ENCODE measurements around the gene MAIP1. TPM values are rescaled to one million over a fixed set of nuclear protein-coding genes. Genes with fewer than 3 reads are reported as not detected.
A peak's percentile ranks its signal among the peaks of the same experiment; 100 is the strongest.

The MAIP1 gene
- total RNA-seq, 2 experiments from 2014 or later: 28.6 to 30.0 TPM

DNA sequence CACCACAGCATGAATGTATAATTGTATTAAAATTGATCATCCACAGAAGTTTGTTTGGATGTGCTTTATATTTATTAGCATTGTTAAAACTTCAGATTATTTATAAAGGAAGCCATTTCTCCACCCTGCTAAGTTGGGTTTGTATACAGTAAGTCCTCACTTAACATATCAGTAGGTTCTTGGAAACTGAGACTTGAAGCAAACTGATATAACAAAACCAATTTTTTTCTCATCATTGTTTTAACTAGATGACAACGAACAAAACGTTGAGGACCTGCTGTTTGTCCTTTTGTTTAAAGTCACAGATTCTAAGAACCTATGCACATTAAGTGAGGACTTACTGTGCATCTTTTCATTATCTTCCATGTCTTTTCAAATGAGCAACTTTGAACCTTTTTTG, 27.2 kb upstream of the MAIP1 start:
- Mint-ChIP-seq H3K27me3 (ENCODE audit: low read depth) (no peaks in the 10 kb centered on the region), H3K9me3 (no peaks in the 10 kb centered on the region), H3K27ac (no peak overlapping the region), H3K4me3 (no peak overlapping the region), H3K36me3 (ENCODE audit: low read depth) (peaks cover 20% of the 10 kb centered on the region), H3K4me1 (ENCODE audit: low read depth) (peaks cover 7% of the 10 kb centered on the region)
- DNase-seq: no peak
- intact Hi-C loops (cut with micrococcal nuclease): no loop called here
- CTCF ChIA-PET: no interaction called here

DNA sequence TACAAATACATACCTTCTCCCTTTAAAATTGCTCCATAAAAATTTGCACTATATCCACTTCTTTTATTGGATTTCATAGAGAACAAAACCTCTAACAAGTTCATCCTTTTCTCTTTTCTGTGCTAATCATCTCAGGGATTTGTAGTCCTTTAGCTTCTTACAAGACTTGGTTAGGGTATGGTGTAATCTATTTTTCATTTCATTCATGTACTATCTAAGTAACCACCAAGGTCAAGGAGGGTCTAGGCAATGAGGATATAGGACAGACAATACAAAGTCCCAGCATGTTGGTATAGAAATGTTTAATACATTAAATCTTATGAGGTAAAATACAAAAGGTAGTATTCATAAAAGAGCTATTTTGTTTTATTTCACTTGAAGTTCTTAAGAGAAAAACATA, 26.8 kb upstream of the MAIP1 start:
- Mint-ChIP-seq H3K36me3 (ENCODE audit: low read depth) (peaks cover 20% of the 10 kb centered on the region), H3K4me1 (ENCODE audit: low read depth) (peaks cover 7% of the 10 kb centered on the region), H3K27ac (no peak overlapping the region), H3K4me3 (no peak overlapping the region), H3K9me3 (no peaks in the 10 kb centered on the region), H3K27me3 (ENCODE audit: low read depth) (no peaks in the 10 kb centered on the region)
- no peak for DNase-seq
- CTCF ChIA-PET: no interaction called here
- intact Hi-C loops (cut with micrococcal nuclease): no loop called here

DNA sequence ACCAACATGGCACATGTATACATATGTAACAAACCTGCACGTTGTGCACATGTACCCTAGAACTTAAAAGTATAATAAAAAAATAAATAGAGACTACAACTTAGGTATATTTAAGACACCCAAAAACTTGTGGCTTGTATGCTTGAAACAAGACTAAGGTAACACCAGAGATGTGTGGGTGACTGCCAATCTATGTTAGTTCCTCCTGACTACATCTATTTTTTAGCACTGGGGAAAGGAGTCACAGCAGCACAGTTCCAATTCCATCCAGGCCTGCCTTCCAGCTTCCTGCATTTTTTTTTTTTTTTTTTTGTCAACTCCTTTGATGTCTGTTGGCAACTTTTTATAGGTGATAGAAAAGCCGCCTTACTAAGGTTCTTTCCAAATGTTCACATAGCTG, 26.1 kb upstream of the MAIP1 start:
- CTCF ChIA-PET: interaction anchor here (0.7 kb wide), 1 partner anchor 364 kb away, joined by 3 read pairs; no protein-coding TSS in a partner anchor
- intact Hi-C loops (cut with micrococcal nuclease): no loop called here
- DNase-seq: no peak
- no peaks in the 10 kb centered on the region for H3K27me3 Mint-ChIP-seq (ENCODE audit: low read depth)
- peaks cover 20% of the 10 kb centered on the region for H3K36me3 Mint-ChIP-seq (ENCODE audit: low read depth)
- H3K4me1 Mint-ChIP-seq (ENCODE audit: low read depth): peaks cover 2% of the 10 kb centered on the region
- H3K27ac Mint-ChIP-seq: no peak overlapping the region
- H3K4me3 Mint-ChIP-seq: no peak overlapping the region
- no peaks in the 10 kb centered on the region for H3K9me3 Mint-ChIP-seq

DNA sequence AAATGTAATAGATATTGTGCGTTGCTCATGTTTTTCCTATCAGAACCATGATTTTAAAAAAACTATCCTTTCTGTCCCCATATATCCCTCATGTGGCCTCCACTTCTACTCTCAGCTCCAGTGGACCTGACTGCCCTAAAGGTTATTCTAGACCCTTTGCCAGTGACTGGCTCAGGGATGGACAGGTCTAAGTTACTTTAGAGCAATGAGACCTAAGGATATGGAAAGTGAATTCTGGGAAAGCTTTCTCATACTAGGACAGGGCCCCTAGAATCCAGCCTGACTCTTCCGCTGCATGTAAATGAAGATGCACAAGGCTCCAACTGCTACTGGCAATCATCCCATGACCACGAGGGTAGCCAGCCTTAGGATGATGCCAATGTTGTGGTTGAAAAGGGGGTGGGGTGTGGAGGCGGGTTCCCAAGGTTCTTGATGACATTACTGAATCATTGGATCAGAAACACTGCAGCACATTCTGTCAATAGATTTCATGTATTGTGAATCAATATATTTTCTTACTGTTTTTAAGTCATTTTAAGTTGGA, 23.0 kb upstream of the MAIP1 start:
- Mint-ChIP-seq H3K27me3 (ENCODE audit: low read depth) (no peaks in the 10 kb centered on the region), H3K4me3 (no peak overlapping the region), H3K36me3 (ENCODE audit: low read depth) (peaks cover 12% of the 10 kb centered on the region), H3K9me3 (no peaks in the 10 kb centered on the region), H3K4me1 (ENCODE audit: low read depth) (no peaks in the 10 kb centered on the region), H3K27ac (no peak overlapping the region)
- CTCF ChIA-PET: interaction anchor here (0.5 to 0.9 kb wide), 2 partner anchors 8 to 45 kb away, joined by 3 to 4 read pairs; no protein-coding TSS in a partner anchor
- no peak for DNase-seq
- intact Hi-C loops (cut with micrococcal nuclease): no loop called here

DNA sequence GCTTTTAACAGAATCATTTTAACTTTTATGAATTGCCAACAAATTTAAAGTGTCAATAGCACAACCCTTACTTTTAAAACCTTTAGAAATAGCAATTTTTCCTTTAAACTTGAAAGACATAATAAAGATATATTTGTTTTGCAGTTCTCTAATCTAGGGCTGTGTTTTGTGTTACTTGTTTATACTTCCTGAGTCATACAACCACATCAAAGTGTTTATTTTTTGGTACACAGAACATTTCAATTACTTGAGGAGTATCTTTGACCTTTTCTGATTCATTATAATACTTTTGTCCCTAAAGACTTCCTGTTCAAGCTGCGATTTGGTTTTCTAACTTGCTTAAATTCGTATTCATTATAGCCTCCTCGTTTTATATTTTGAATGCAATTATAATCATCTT, 21.9 kb upstream of the MAIP1 start:
- intact Hi-C loops (cut with micrococcal nuclease): no loop called here
- Mint-ChIP-seq H3K4me1 (ENCODE audit: low read depth) (no peaks in the 10 kb centered on the region), H3K27ac (no peak overlapping the region)

DNA sequence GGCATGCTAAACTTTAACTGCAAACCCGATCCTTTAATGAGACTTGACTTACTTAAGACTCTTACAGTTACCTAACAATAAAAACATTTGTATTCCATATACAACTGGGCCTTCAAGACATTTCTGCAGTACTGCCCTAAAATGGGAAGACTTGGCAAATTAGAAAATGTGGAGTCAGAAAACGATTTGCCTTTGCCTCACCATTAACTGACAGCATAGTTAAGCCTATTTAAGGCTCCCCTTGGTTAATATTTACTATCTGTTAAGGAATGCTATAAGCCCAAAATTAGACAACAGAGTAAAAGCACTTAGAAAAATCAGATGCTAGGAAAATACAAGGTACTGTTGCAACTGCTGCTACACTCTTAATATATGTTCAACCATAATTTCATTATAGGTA, 18.8 kb upstream of the MAIP1 start:
- DNase-seq: no peak
- CTCF ChIA-PET: no interaction called here
- H3K27me3 Mint-ChIP-seq (ENCODE audit: low read depth): no peaks in the 10 kb centered on the region
- intact Hi-C loops (cut with micrococcal nuclease): no loop called here
- peaks cover 10% of the 10 kb centered on the region for H3K36me3 Mint-ChIP-seq (ENCODE audit: low read depth)
- no peak overlapping the region for H3K27ac Mint-ChIP-seq
- H3K9me3 Mint-ChIP-seq: no peaks in the 10 kb centered on the region
- no peak overlapping the region for H3K4me3 Mint-ChIP-seq
- no peaks in the 10 kb centered on the region for H3K4me1 Mint-ChIP-seq (ENCODE audit: low read depth)

More for the DNA sequence above, 21.9 kb upstream of the MAIP1 start:
- CTCF ChIA-PET: interaction anchor here (0.6 kb wide), 1 partner anchor 117 kb away, joined by 3 read pairs; no protein-coding TSS in a partner anchor
- no peak for DNase-seq
- Mint-ChIP-seq H3K27me3 (ENCODE audit: low read depth) (no peaks in the 10 kb centered on the region), H3K36me3 (ENCODE audit: low read depth) (peaks cover 13% of the 10 kb centered on the region), H3K4me3 (no peak overlapping the region), H3K9me3 (no peaks in the 10 kb centered on the region)

DNA sequence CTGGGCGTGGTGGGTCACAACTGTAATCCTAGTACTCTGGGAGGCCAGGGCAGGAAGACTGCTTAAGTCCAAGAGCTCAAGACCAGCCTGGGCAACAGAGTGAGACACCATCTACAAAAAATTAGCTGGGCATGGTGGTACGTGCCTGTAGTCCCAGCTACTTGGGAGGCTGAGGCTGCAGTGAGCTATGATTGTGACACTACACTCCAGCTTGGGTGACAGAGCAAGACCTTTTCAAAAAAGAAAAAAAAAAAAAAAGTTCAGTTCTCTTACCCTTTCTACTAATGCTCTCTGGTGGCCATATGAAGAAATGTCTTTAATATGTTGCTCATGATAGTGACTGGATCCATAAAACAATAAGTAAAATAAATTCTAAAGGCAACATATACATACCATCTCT, 15.0 kb upstream of the MAIP1 start:
- Mint-ChIP-seq H3K9me3 (no peaks in the 10 kb centered on the region), H3K36me3 (ENCODE audit: low read depth) (peaks cover 7% of the 10 kb centered on the region), H3K27me3 (ENCODE audit: low read depth) (no peaks in the 10 kb centered on the region), H3K27ac (no peak overlapping the region), H3K4me1 (ENCODE audit: low read depth) (peaks cover 6% of the 10 kb centered on the region), H3K4me3 (no peak overlapping the region)
- CTCF ChIA-PET: interaction anchor here (0.6 to 1.3 kb wide), 13 partner anchors 8 to 1218 kb away, joined by 3 to 6 read pairs (median 3); partner anchors contain the start of gene C2orf69
- intact Hi-C loops (cut with micrococcal nuclease): loop anchor here (1.0 kb wide), 2 partner anchors 90 to 236 kb away; no protein-coding TSS in a partner anchor
- DNase-seq: no peak

DNA sequence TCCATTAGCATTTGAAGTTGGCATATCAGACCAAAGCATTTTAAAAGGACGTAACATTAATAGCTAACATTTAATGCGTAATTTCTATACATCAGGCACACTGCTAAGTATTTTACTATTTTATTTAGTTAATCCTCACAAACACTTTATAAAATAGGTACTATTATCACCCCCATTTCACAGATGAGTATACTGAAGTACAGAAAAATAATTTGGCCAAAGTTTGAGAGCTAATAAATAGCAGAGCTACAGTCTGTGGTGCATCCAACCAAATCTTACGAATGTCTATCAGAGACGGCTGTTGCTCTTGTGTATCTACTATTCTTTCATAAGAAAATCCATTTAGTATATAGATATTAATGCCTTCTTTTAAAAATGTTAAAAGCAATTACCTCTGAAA, 12.0 kb upstream of the MAIP1 start:
- H3K27ac Mint-ChIP-seq: no peak overlapping the region
- CTCF ChIA-PET: interaction anchor here (0.8 to 1.3 kb wide), 2 partner anchors 30 to 203 kb away, joined by 3 to 4 read pairs; no protein-coding TSS in a partner anchor
- intact Hi-C loops (cut with micrococcal nuclease): no loop called here

DNA sequence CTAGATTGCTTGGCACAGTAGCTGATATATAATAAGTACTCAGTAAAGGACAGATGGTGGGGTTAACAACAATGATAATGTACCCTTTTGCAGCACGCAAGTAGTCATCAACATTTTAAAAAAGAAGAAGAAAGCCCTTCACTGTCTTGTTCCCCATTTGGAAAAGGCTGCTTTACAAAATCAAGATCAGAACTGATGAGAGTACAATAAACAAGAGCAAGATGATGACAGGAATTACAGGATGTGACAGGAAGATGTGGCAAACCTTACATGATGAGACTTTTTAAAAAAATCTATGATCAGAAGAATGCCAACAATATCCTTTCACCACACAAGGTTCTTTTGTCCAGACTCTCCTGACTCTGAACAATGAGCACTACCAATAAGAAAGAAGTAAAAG, 9.2 kb upstream of the MAIP1 start:
- Mint-ChIP-seq H3K9me3 (no peaks in the 10 kb centered on the region), H3K27ac (no peak overlapping the region), H3K36me3 (ENCODE audit: low read depth) (peaks cover 18% of the 10 kb centered on the region), H3K27me3 (ENCODE audit: low read depth) (no peaks in the 10 kb centered on the region), H3K4me3 (no peak overlapping the region), H3K4me1 (ENCODE audit: low read depth) (peaks cover 19% of the 10 kb centered on the region)
- intact Hi-C loops (cut with micrococcal nuclease): no loop called here
- CTCF ChIA-PET: no interaction called here
- DNase-seq: no peak

More for the DNA sequence above, 12.0 kb upstream of the MAIP1 start:
- Mint-ChIP-seq H3K36me3 (ENCODE audit: low read depth) (peaks cover 16% of the 10 kb centered on the region), H3K27me3 (ENCODE audit: low read depth) (no peaks in the 10 kb centered on the region), H3K4me1 (ENCODE audit: low read depth) (peaks cover 13% of the 10 kb centered on the region), H3K9me3 (no peaks in the 10 kb centered on the region), H3K4me3 (no peak overlapping the region)
- no peak for DNase-seq

DNA sequence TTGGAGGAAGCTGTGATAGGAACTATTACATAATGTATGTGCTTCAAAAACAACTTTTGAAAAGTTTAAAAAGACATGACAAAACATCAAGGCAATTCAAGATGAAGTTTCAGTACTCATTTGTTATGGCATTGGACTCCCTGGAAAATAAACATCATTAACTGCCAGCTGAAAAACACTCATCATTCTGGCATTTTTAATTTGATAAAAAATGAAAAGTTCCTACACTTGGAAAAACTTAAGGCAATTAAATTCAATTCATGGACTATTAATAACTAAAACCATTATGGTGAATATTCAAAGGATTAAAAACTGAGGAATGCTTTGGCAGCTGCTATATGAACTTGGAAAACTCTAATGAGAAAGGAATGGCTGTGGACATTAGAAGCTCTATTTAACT, 8.5 kb upstream of the MAIP1 start:
- Mint-ChIP-seq H3K4me1 (ENCODE audit: low read depth) (peaks cover 21% of the 10 kb centered on the region), H3K36me3 (ENCODE audit: low read depth) (peaks cover 18% of the 10 kb centered on the region), H3K27ac (no peak overlapping the region), H3K27me3 (ENCODE audit: low read depth) (no peaks in the 10 kb centered on the region), H3K9me3 (no peaks in the 10 kb centered on the region), H3K4me3 (no peak overlapping the region)
- DNase-seq: no peak
- intact Hi-C loops (cut with micrococcal nuclease): no loop called here
- CTCF ChIA-PET: no interaction called here

DNA sequence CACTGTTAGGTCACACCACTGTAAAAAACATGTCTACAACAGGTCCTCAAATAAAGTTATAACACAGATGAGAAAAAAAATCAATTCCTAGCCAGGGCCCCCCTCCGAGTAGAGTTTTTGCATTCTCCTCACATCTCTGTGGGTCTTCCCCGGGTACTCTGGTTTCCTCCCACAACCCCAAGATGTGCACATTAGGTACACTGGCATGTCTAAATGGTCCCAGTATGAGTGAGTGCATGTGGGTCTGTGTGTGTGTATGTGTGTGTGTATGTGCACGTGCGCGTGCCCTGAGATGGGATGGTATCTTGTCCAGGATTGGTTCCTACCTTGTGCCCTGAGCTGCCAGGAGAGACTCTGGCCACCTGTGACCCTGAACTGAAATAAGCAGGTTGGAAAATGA, 5.0 kb upstream of the MAIP1 start:
- no peak overlapping the region for H3K27ac Mint-ChIP-seq
- DNase-seq: no peak
- no peak overlapping the region for H3K4me3 Mint-ChIP-seq
- peaks cover 18% of the 10 kb centered on the region for H3K36me3 Mint-ChIP-seq (ENCODE audit: low read depth)
- peaks cover 30% of the 10 kb centered on the region for H3K4me1 Mint-ChIP-seq (ENCODE audit: low read depth)
- CTCF ChIA-PET: no interaction called here
- intact Hi-C loops (cut with micrococcal nuclease): no loop called here
- H3K9me3 Mint-ChIP-seq: no peaks in the 10 kb centered on the region
- H3K27me3 Mint-ChIP-seq (ENCODE audit: low read depth): no peaks in the 10 kb centered on the region

DNA sequence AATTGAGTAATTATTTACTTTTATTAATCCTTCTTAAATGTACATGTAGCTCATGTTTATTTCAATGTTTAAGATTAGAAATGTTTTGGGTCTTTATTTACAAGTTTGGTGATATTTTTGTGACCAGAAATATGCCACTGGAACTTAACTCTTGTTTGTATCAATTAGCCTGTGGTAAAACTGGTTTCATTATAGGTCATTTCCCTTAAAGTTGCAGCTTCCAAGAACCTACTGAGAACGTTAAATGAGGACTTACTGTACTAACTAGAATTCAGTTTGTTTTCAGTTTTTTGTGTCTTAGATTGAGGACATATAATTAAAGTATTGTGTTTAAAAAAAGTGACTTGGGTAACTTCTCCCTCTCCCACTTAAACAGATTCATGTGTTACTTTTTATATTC, 4.4 kb upstream of the MAIP1 start:
- no peak overlapping the region for H3K4me3 Mint-ChIP-seq
- no peaks in the 10 kb centered on the region for H3K27me3 Mint-ChIP-seq (ENCODE audit: low read depth)
- no peak overlapping the region for H3K27ac Mint-ChIP-seq
- intact Hi-C loops (cut with micrococcal nuclease): no loop called here
- CTCF ChIA-PET: no interaction called here
- H3K9me3 Mint-ChIP-seq: no peaks in the 10 kb centered on the region
- peaks cover 18% of the 10 kb centered on the region for H3K36me3 Mint-ChIP-seq (ENCODE audit: low read depth)
- peaks cover 30% of the 10 kb centered on the region for H3K4me1 Mint-ChIP-seq (ENCODE audit: low read depth)
- DNase-seq: no peak

DNA sequence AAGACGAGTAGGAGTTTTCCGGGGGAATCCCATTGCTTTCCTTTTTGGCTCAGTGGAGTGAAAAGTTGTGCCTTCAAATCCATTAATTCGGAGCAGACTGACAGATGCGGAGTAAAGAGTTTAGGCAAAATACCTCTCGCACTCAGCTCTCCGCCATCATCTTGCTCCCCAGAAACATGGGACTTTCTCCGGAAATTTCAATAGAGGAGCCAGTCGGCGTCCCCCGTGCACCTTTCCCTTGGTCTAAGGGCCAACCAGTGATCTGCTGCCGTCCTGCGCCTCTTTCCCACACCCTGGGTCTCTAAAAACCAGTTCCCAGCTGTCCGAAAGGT, 409 bp upstream of the MAIP1 start:
- no peaks in the 10 kb centered on the region for H3K27me3 Mint-ChIP-seq (ENCODE audit: low read depth)
- H3K9me3 Mint-ChIP-seq: no peaks in the 10 kb centered on the region
- no peak for DNase-seq
- CTCF ChIA-PET: interaction anchor here (0.6 kb wide), 1 partner anchor 44 kb away, joined by 3 read pairs; the partner anchor contains the start of gene C2orf69
- H3K36me3 Mint-ChIP-seq (ENCODE audit: low read depth): peaks cover 13% of the 10 kb centered on the region
- peak overlapping the region; percentile 92 for H3K27ac Mint-ChIP-seq
- H3K4me1 Mint-ChIP-seq (ENCODE audit: low read depth): peaks cover 46% of the 10 kb centered on the region
- intact Hi-C loops (cut with micrococcal nuclease): loop anchor here (1.0 to 5.0 kb wide), 3 partner anchors 44 to 856 kb away; partner anchors contain the start of genes BZW1, C2orf69 and FTCDNL1
- peak overlapping the region; percentile 98 for H3K4me3 Mint-ChIP-seq
